ENCODE measurements around the gene COLGALT1.

COLGALT1 gene

DNA sequence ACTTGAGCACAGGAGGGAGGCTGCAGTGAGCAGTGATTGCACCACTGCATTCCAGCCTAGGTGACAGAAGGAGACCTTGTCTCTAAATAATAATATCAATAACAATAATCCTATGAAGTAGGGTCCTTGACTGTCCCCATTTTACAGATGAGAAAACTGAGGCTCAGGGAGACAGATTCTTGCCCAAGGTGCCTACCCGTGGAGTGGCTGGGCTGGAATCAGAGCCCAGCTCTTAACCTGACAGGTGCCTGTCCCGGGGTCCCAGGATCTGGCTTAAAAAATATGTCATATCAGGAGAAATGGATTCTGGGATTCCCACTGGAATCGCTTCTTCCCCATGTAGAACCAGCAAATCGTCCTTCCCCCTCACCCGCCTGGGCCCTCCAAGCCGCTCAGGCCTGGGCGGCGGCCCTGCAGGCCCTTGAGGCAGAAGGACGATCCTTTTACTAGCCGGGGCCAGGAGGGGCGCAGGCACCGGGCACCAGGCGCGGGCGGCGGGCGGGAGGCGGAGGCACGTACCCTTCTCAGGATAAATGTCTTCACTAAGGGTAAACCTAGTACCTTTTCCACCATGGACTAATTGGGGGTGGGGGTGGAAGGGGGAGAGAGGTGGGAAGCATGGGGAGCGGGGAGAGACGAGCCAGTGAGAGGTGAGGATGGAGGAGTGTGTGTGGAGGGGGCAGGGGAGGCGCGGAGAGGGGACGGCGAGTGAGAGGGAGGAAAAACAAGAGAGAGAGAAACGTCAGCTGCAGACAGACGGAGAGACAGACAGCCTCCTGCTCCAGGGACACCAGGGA is 60.6 kb downstream of the COLGALT1 start:
- Histone ChIP-seq H3K9ac (ENCODE audit: low read length) (no peak overlapping the region), H3K9me3 (ENCODE audit: control insufficient read depth, low read length) (peaks cover 1% of the 10 kb centered on the region), H3K4me3 (ENCODE audit: low read length) (no peak overlapping the region), H3K36me3 (ENCODE audit: control insufficient read depth, insufficient read depth, low read length, severe bottlenecking) (no peaks in the 10 kb centered on the region), H3K27me3 (replicated peaks; ENCODE audit: control insufficient read depth, insufficient read depth, low read length) (peaks cover 39% of the 10 kb centered on the region), H3K4me1 (ENCODE audit: control insufficient read depth, insufficient read depth, low read length) (no peaks in the 10 kb centered on the region)
- no peak for DNase-seq (ENCODE audit: low read depth)

DNA sequence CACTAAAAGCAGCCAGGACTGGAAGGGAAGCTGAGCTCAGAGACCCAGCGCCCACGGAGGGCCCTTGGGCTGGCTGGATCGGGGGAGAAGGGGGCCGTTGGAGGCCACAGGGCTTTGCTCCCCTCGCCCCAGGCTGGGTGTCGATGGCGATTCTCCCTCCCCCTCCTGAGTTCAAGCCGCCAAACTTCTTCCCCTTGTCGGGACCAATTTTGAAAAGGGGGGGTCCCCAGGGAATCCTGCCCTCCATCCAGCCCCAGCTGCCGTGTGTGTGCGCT is 61.2 kb downstream of the COLGALT1 start:
- H3K4me3 ChIP-seq (ENCODE audit: low read length), result no peak overlapping the region

GRCh38 chr19:17616961-17617806 is 61.7 kb downstream of the COLGALT1 start:
- Histone ChIP-seq H3K27me3 (replicated peaks; ENCODE audit: control insufficient read depth, insufficient read depth, low read length) (peaks cover 46% of the 10 kb centered on the region), H3K36me3 (ENCODE audit: control insufficient read depth, insufficient read depth, low read length, severe bottlenecking) (no peaks in the 10 kb centered on the region), H3K9me3 (ENCODE audit: control insufficient read depth, low read length) (peaks cover 12% of the 10 kb centered on the region), H3K4me1 (ENCODE audit: control insufficient read depth, insufficient read depth, low read length) (no peaks in the 10 kb centered on the region), H3K4me3 (ENCODE audit: low read length) (no peak overlapping the region), H3K9ac (ENCODE audit: low read length) (no peak overlapping the region)
- no peak for DNase-seq (ENCODE audit: low read depth)

More for the DNA sequence above, 61.2 kb downstream of the COLGALT1 start:
- H3K36me3 ChIP-seq (ENCODE audit: control insufficient read depth, insufficient read depth, low read length, severe bottlenecking), result no peaks in the 10 kb centered on the region
- peaks cover 6% of the 10 kb centered on the region for H3K9me3 ChIP-seq (ENCODE audit: control insufficient read depth, low read length)
- H3K9ac ChIP-seq (ENCODE audit: low read length), result no peak overlapping the region
- peaks cover 45% of the 10 kb centered on the region for H3K27me3 ChIP-seq (replicated peaks; ENCODE audit: control insufficient read depth, insufficient read depth, low read length)
- no peak for DNase-seq (ENCODE audit: low read depth)
- no peaks in the 10 kb centered on the region for H3K4me1 ChIP-seq (ENCODE audit: control insufficient read depth, insufficient read depth, low read length)

- Histone ChIP-seq H3K27me3 (replicated peaks; ENCODE audit: control insufficient read depth, insufficient read depth, low read length) (peaks cover 46% of the 10 kb centered on the region), H3K36me3 (ENCODE audit: control insufficient read depth, insufficient read depth, low read length, severe bottlenecking) (no peaks in the 10 kb centered on the region), H3K9me3 (ENCODE audit: control insufficient read depth, low read length) (peaks cover 14% of the 10 kb centered on the region), H3K4me3 (ENCODE audit: low read length) (no peak overlapping the region), H3K9ac (ENCODE audit: low read length) (no peak overlapping the region), H3K4me1 (ENCODE audit: control insufficient read depth, insufficient read depth, low read length) (no peaks in the 10 kb centered on the region)
- no peak for DNase-seq (ENCODE audit: low read depth)
These were observed 62.4 kb downstream of the COLGALT1 start for GRCh38 chr19:17617807-17618192.

DNA sequence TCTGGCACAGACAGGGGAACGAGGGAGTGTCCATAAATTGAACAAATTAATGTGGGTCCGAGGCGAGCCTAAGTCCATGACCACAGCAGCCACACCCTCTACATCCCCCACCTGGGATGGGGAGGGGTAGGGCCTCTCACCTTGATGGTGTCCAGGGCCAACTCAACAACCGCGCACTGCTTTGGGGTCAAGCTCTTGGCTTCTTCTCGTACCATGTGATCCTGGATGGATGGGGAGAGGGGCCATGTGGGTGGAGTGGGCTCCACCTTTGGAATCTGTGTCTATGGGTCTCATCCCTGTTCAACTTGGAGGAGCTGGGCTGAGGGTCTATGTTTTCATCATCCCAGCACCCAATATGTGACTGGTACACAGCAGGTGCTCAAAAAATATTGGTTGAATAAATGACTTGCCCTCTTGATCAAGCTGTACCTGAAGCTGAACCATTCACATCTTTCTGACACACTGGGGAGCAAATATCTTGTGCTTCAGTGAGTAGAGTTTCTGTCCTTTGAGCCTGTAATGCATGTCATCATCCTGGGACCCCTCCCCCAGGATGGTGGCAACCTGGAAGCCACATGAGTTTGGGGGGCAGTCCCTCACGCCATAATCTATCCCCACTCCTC is 62.9 kb downstream of the COLGALT1 start:
- peaks cover 46% of the 10 kb centered on the region for H3K27me3 ChIP-seq (replicated peaks; ENCODE audit: control insufficient read depth, insufficient read depth, low read length)
- peaks cover 14% of the 10 kb centered on the region for H3K9me3 ChIP-seq (ENCODE audit: control insufficient read depth, low read length)
- no peaks in the 10 kb centered on the region for H3K36me3 ChIP-seq (ENCODE audit: control insufficient read depth, insufficient read depth, low read length, severe bottlenecking)
- no peaks in the 10 kb centered on the region for H3K4me1 ChIP-seq (ENCODE audit: control insufficient read depth, insufficient read depth, low read length)
- H3K9ac ChIP-seq (ENCODE audit: low read length), result no peak overlapping the region
- H3K4me3 ChIP-seq (ENCODE audit: low read length), result no peak overlapping the region
- DNase-seq (ENCODE audit: low read depth), result no peak

DNA sequence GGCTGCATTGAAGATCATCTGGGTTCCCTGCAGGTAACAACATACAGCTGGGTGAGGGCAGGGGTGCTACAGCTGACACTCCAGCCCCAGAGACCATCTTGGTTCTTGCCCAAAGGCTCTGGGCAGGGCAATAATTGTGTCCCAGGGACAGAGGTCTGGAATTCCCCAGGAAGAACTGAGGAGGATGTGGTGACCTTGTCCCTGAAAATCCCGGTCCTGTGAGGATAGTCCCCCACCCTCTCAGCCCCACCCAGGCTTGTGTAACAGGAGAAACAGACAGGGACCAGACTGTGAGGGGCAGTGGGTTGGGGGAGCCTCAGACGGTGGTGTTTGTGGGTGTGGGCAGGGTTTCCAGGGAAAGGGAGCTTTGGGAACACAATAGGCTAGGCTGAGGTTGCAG is 63.5 kb downstream of the COLGALT1 start:
- H3K9ac ChIP-seq (ENCODE audit: low read length), result no peak overlapping the region
- peaks cover 46% of the 10 kb centered on the region for H3K27me3 ChIP-seq (replicated peaks; ENCODE audit: control insufficient read depth, insufficient read depth, low read length)
- H3K36me3 ChIP-seq (ENCODE audit: control insufficient read depth, insufficient read depth, low read length, severe bottlenecking), result no peaks in the 10 kb centered on the region
- DNase-seq (ENCODE audit: low read depth), result no peak
- peaks cover 14% of the 10 kb centered on the region for H3K9me3 ChIP-seq (ENCODE audit: control insufficient read depth, low read length)
- no peak overlapping the region for H3K4me3 ChIP-seq (ENCODE audit: low read length)
- H3K4me1 ChIP-seq (ENCODE audit: control insufficient read depth, insufficient read depth, low read length), result no peaks in the 10 kb centered on the region

DNA sequence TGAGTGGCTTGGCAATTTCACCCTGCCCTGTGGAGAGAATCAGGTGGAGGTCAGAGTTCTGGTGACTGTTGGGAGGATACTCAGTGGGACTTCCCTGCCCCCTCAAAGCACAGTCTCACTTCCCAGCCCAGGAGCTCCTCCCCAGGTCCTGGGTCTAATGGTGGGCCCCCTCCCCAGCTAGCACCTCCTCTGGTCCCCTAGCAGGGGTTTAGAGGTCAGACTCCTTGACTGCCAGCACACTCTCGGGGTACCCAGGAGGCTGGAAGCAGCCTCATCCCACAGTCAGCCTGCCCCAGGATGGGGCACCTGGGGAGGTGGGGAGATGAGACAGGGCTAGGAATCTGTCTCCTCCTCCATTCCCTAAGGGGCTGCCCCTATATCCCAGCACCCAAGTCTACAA is 65.2 kb downstream of the COLGALT1 start:
- H3K36me3 ChIP-seq (ENCODE audit: control insufficient read depth, insufficient read depth, low read length, severe bottlenecking), result no peaks in the 10 kb centered on the region

GRCh38 chr19:17623224-17623935 is 67.9 kb downstream of the COLGALT1 start:
- H3K4me3 ChIP-seq (ENCODE audit: low read length), result no peak overlapping the region
- DNase-seq (ENCODE audit: low read depth), result no peak
- H3K27me3 ChIP-seq (replicated peaks; ENCODE audit: control insufficient read depth, insufficient read depth, low read length), result peaks cover 25% of the 10 kb centered on the region
- H3K9ac ChIP-seq (ENCODE audit: low read length), result no peak overlapping the region
- no peaks in the 10 kb centered on the region for H3K4me1 ChIP-seq (ENCODE audit: control insufficient read depth, insufficient read depth, low read length)
- H3K9me3 ChIP-seq (ENCODE audit: control insufficient read depth, low read length), result peaks cover 14% of the 10 kb centered on the region
- H3K36me3 ChIP-seq (ENCODE audit: control insufficient read depth, insufficient read depth, low read length, severe bottlenecking), result no peaks in the 10 kb centered on the region

More for the DNA sequence above, 65.2 kb downstream of the COLGALT1 start:
- H3K9me3 ChIP-seq (ENCODE audit: control insufficient read depth, low read length), result peaks cover 14% of the 10 kb centered on the region
- no peak overlapping the region for H3K4me3 ChIP-seq (ENCODE audit: low read length)
- H3K27me3 ChIP-seq (replicated peaks; ENCODE audit: control insufficient read depth, insufficient read depth, low read length), result peaks cover 37% of the 10 kb centered on the region
- H3K9ac ChIP-seq (ENCODE audit: low read length), result no peak overlapping the region
- DNase-seq (ENCODE audit: low read depth), result no peak
- H3K4me1 ChIP-seq (ENCODE audit: control insufficient read depth, insufficient read depth, low read length), result no peaks in the 10 kb centered on the region

DNA sequence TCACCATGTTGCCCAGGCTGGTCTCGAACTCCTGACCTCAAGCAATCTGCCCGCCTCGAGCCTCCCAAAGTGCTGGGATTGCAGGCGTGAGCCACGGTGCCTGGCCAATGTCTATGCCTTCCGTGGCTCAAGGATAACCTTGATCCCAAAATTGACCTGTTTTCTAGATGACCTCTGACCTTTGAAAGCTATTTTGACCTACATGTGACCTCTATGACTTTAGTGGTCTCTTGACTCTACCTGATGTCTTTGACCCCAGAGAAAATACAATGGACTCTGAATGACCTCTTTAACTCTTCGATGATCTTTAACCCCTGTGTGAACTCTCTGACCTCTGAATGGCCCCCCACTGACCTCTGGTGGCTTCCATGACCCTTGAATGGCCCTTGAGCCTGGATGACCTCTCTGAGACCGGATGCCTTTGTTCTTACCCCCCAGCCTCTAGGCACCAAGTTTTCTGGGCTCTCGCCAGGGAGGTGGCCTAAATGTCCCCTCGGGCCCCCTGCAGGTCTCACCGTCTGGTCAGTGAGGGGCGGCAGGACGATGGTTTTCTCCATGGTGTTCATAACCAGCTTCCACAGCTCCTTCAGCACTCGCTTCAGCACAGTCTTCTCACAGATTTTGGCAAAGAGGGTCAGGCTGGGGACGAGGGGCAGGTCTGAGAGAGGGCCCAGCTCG is 69.0 kb downstream of the COLGALT1 start:
- DNase-seq (ENCODE audit: low read depth), result no peak
- H3K9me3 ChIP-seq (ENCODE audit: control insufficient read depth, low read length), result peaks cover 18% of the 10 kb centered on the region
- no peaks in the 10 kb centered on the region for H3K36me3 ChIP-seq (ENCODE audit: control insufficient read depth, insufficient read depth, low read length, severe bottlenecking)
- peaks cover 32% of the 10 kb centered on the region for H3K27me3 ChIP-seq (replicated peaks; ENCODE audit: control insufficient read depth, insufficient read depth, low read length)
- no peak overlapping the region for H3K4me3 ChIP-seq (ENCODE audit: low read length)
- no peak overlapping the region for H3K9ac ChIP-seq (ENCODE audit: low read length)
- no peaks in the 10 kb centered on the region for H3K4me1 ChIP-seq (ENCODE audit: control insufficient read depth, insufficient read depth, low read length)

DNA sequence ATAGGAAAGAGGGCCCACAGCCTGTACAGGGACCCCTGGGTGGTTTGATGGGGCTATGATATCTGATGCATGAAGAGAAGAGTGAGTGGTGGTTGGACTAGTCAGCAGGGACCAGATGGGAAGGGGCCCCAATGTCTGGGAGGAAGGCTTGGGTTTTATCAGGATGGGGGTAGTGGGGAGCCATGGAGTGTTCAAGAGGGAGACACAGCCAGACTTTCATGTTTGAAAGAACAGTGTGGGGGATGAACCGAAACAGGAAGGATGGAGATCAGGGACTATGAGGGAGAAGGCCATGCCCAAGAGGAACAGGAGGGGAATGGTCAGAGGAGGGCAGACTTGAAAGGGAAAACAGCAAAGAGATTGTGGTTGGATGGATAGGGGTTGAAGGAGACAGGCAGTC is 69.6 kb downstream of the COLGALT1 start:
- Histone ChIP-seq H3K9ac (ENCODE audit: low read length) (no peak overlapping the region), H3K27me3 (replicated peaks; ENCODE audit: control insufficient read depth, insufficient read depth, low read length) (peaks cover 33% of the 10 kb centered on the region), H3K9me3 (ENCODE audit: control insufficient read depth, low read length) (peaks cover 24% of the 10 kb centered on the region), H3K4me1 (ENCODE audit: control insufficient read depth, insufficient read depth, low read length) (no peaks in the 10 kb centered on the region), H3K36me3 (ENCODE audit: control insufficient read depth, insufficient read depth, low read length, severe bottlenecking) (no peaks in the 10 kb centered on the region), H3K4me3 (ENCODE audit: low read length) (no peak overlapping the region)
- no peak for DNase-seq (ENCODE audit: low read depth)

Measured in adipocyte (in vitro differentiated cells).